NT2/D1 (cell line): ENCODE results near the gene MED9.

Experiments used
- DNase-seq: peaks from one replicate; pipeline ENCODE4 v3.0.0-alpha.2; 2011; ENCODE audit warnings: low read depth, low spot score
- H3K27me3 ChIP-seq: 2 replicates; pipeline ENCODE4 v1.6.0; 2011; ENCODE audit warnings: mild to moderate bottlenecking; ENCODE audit not compliant: insufficient read length, insufficient read depth
- H3K36me3 ChIP-seq: 2 replicates; pipeline ENCODE4 v1.6.1; 2011; ENCODE audit warnings: mild to moderate bottlenecking, low read length, mixed read lengths; ENCODE audit not compliant: insufficient read depth, insufficient read length
- H3K4me1 ChIP-seq: 2 replicates; pipeline ENCODE4 v1.5.1; 2011; ENCODE audit not compliant: insufficient read depth, insufficient read length
- H3K4me3 ChIP-seq: 2 replicates; pipeline ENCODE4 v1.5.1; 2011; ENCODE audit warnings: low read depth; ENCODE audit not compliant: insufficient read length
- H3K9ac ChIP-seq: 2 replicates; pipeline ENCODE4 v1.6.0; 2011; ENCODE audit warnings: low read depth; ENCODE audit not compliant: insufficient read length
- H3K9me3 ChIP-seq: 2 replicates; pipeline ENCODE4 v1.5.1; 2011; ENCODE audit warnings: mild to moderate bottlenecking, low read length; ENCODE audit not compliant: insufficient read depth
- SUZ12 ChIP-seq: IDR thresholded peaks from 2 replicates; pipeline ENCODE4 v1.6.1; 2011; ENCODE audit not compliant: insufficient read length, insufficient read depth; ENCODE audit errors: extremely low read depth
- YY1 ChIP-seq: IDR thresholded peaks from 2 replicates; pipeline ENCODE4 v1.6.1; 2011; ENCODE audit not compliant: insufficient read length, insufficient read depth
- ZNF274 ChIP-seq: IDR thresholded peaks from 2 replicates; pipeline ENCODE4 v1.6.1; 2011; ENCODE audit warnings: mild to moderate bottlenecking, low read depth, low read length

The MED9 gene

DNA sequence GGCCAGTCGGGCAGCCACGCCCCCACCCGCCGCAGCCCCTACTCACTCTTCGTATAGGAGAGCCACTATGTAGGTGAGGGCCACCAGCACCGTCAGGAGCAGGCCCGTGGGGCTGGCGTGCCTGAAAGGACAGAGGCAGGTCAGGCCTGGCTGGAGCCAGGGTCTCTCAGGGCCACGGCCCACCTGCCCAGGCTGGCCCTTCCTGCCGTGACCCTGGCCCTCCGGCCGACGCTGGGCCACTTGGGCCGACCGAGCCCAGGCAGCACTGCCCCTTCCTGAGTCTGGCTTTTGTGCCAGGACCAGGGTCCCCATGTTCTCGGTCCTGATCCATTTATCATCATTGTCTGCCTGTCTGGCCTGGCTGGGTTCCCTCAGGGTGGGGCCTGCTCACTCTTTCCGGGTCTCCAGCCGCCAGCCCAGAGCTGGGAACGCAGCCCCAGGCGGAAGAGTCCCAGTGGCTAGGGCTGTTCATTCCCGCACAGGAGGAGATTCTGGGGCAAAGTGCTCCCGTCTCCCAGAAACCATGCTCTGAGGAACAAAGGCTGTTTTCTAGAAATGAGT is 29.5 kb downstream of the MED9 start:
- Histone ChIP-seq H3K27me3 (no peaks in the 10 kb centered on the region), H3K9me3 (no peaks in the 10 kb centered on the region), H3K4me3 (no peak overlapping the region), H3K36me3 (no peaks in the 10 kb centered on the region), H3K4me1 (peaks cover 12% of the 10 kb centered on the region), H3K9ac (no peak overlapping the region)
- TF ChIP-seq YY1 (no peak), SUZ12 (no peak), ZNF274 (no peak)
- DNase-seq = no peak

DNA sequence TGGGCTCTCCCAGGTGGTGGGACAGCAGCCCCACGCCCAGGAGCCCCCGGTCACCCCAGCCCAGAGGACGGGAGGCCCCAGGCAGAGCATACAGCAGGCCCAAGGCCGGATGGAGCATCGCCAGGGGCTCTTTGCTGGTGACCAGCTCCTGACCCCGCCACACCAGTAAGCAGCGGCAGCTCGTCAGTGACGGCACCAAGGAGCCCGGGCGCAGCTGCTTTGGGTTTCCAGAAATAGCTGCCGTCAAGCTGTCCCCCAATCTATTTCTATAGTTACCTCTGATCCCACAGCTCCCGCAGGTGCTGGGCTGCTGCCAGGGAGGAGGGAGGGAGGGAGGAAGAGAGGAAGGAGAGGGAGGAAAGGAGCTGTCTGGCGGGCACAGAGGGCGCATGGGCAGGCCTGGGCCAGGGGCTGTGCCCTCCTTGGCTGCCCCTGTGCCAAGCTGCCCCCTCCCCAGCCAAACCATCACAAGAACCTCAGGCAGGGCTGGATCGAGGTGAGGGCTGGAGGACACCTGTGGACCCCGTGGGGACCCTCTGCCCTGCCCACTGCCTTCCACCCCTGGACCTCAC is 30.2 kb downstream of the MED9 start:
- no peaks in the 10 kb centered on the region for H3K27me3 ChIP-seq
- TF ChIP-seq SUZ12 = no peak
- peaks cover 15% of the 10 kb centered on the region for H3K4me1 ChIP-seq
- no peak for DNase-seq
- H3K9ac ChIP-seq = no peak overlapping the region
- H3K36me3 ChIP-seq = no peaks in the 10 kb centered on the region
- no peak overlapping the region for H3K4me3 ChIP-seq
- H3K9me3 ChIP-seq = no peaks in the 10 kb centered on the region

DNA sequence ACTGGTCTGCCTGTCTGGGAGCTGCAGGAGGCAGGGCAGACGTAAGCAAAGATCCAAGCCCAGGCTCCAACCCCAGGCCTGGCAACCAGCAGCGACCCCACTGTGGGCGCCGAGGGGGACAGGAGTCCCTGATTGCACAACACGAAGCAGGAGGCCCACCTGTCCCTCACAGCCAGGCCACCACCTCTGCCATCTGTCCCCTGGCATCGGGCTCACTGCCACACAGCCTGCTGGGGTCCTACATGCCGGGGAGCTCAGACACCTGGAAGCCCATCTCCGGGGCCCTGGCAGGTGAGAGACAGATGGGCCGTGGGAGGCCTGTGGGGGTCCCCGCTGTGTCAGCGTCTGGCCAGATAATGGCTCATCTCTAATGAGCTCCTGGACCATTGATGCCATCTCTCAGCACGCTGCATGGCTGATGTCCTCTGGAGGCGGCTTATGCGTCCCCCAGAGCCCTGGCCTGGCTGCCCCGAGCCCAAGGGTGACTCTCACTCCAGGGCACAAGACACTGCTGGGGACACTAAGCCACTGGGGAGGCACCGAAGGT is 30.7 kb downstream of the MED9 start:
- Histone ChIP-seq H3K9ac (no peak overlapping the region), H3K4me1 (peaks cover 15% of the 10 kb centered on the region), H3K9me3 (no peaks in the 10 kb centered on the region), H3K4me3 (no peak overlapping the region), H3K27me3 (no peaks in the 10 kb centered on the region), H3K36me3 (no peaks in the 10 kb centered on the region)
- TF ChIP-seq ZNF274 = no peak
- no peak for DNase-seq

DNA sequence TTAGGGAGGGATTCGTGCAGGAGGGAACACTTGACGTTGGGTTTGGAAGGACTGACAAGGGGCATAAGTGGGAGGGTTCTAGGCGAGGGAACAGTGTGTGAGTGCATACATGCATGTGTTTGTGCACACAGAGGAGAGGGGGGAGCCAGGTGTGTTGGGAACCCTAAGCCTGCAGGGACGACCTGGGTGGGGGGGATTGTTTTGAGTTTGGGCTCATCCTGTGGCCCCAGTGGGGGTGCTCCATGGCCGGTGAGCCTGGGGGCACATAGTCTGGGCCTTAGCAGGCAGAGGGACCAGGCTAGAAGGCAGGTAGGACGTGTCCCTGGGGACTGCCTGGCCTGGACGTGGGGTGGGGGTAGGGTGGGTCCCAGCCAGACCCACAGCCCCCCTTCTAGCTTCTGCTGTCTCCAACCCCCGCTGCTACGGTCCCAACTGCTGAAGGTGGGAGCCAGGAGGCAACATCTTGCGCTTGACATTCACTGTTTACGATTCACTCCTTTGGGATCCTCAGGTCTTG is 31.3 kb downstream of the MED9 start:
- no peak for DNase-seq
- H3K36me3 ChIP-seq = no peaks in the 10 kb centered on the region
- no peaks in the 10 kb centered on the region for H3K9me3 ChIP-seq
- H3K27me3 ChIP-seq = no peaks in the 10 kb centered on the region
- H3K9ac ChIP-seq = no peak overlapping the region
- peaks cover 17% of the 10 kb centered on the region for H3K4me1 ChIP-seq
- TF ChIP-seq YY1 (no peak), ZNF274 (no peak), SUZ12 (no peak)
- H3K4me3 ChIP-seq = no peak overlapping the region

DNA sequence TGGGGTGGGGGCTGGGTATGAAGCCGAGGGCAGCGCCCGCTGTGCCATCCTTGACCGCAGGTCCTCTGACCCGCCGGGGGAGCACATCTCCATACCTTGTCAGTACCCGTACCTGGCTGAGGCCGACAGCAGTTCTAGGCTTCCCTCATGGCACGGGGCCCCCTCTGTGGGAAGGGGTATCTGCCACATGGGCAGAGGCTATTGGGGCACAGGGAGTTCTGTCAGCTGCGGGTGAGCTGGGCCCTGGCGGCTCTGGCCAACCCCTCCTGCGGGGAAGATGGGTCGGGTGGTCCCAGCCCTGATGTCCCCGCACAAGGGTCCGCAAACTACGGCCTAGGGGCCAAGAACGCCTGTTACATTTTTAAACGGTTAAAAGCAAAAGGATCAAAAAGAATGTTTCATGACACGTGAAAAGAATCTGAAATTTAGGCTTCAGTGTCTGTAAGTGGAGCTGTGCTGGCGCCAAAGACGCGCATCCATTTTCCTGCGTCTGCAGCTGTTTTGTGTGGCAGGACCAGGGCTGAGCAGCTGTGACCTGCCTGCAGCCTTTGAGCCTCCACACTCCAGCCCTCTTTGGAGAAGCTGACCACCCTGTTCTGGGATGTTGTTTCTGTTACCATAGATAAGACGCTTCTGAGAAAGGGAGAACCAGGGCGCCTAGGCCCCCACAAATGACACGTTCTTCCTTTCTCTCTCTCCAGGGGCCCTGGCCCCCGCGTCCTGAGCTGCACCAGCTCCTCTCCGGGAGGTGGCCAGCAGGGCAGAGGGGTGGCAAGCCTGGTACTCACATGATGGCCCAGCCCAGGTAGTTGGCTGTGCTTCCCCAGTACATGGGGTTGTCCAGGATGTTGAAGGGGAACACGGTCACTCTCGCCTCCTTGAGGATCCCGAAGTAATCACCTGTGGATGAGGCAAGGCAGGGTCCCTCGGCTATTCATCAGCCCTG is 32.1 kb downstream of the MED9 start:
- H3K4me3 ChIP-seq = no peak overlapping the region
- TF ChIP-seq YY1 = no peak
- no peak for TF ChIP-seq ZNF274
- TF ChIP-seq SUZ12 = no peak
- no peaks in the 10 kb centered on the region for H3K9me3 ChIP-seq
- H3K27me3 ChIP-seq = no peaks in the 10 kb centered on the region
- no peak overlapping the region for H3K9ac ChIP-seq
- no peak for DNase-seq
- no peaks in the 10 kb centered on the region for H3K36me3 ChIP-seq
- peaks cover 14% of the 10 kb centered on the region for H3K4me1 ChIP-seq

DNA sequence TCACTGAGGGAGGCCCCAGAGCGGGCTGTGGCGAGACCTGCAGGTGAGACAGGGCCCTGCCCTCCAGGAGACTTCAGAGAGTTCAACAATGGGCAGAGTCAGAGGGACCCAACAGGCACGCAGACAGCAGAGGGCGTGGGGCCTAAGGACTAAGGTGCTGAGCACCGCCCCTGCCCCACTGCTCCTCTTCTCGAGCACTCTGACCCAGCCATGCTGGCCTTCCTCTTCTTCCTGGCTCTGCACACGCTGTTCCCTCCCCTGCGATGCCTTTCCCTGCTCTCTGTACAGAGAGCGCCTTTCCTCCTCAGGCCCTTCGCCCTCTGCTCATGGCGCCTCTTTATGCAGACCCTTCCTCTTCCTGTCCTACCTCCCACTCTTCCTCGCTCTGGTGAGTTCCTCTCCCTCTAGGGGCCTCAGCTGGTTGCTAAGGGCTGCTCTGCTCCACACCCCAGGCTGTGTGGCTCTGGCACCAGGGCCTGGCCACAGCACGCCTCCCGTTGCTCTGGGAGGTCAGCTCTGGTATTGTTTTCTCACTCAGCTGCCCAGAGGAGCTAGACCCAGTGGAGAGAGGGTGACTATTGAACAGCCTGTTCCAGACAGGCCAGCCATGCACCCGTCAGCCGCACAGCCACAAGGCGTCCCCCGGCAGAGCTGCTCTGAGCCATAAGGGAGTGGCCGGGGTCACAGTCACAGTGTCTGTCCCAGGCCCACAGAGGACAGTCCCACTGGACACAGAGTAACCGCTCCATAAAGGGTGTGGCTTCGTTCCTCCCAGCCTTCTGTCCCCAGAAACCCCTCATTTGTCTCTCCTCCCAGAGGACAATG is 33.0 kb downstream of the MED9 start:
- no peaks in the 10 kb centered on the region for H3K27me3 ChIP-seq

More for the DNA sequence above, 33.0 kb downstream of the MED9 start:
- H3K4me3 ChIP-seq = no peak overlapping the region
- no peaks in the 10 kb centered on the region for H3K9me3 ChIP-seq
- peaks cover 20% of the 10 kb centered on the region for H3K4me1 ChIP-seq
- no peak for DNase-seq
- no peaks in the 10 kb centered on the region for H3K36me3 ChIP-seq
- no peak overlapping the region for H3K9ac ChIP-seq
- TF ChIP-seq YY1 (no peak), ZNF274 (no peak), SUZ12 (no peak)
